RWPE2 (cell line): ENCODE data around the gene TFEB.

Experiments
- ATAC-seq: fragments of 200-7000 bp; cut with Tn5 transposase; 3 replicates; pipeline ENCODE4 v1.9.1; 2021; ENCODE audit warnings: low read depth
- DNase-seq: peaks from one replicate; pipeline ENCODE4 v3.0.0-alpha.2; 2020; ENCODE audit warnings: low spot score
- H3K27ac ChIP-seq: fragments of 450-650 bp; 2 replicates; pipeline ENCODE4 v1.5.1; 2017; ENCODE audit warnings: mild to moderate bottlenecking; ENCODE audit not compliant: poor library complexity, severe bottlenecking
- H3K27me3 ChIP-seq: fragments of 250-450 bp; sonication (Bioruptor Pico); 2 replicates; pipeline ENCODE4 v1.5.1; 2021; ENCODE audit warnings: mild to moderate bottlenecking, moderate library complexity; ENCODE audit not compliant: insufficient read depth, poor library complexity, severe bottlenecking
- H3K36me3 ChIP-seq: fragments of 250-450 bp; sonication (Bioruptor Pico); 2 replicates; pipeline ENCODE4 v1.5.1; 2020; ENCODE audit warnings: low read depth, mild to moderate bottlenecking, moderate library complexity
- H3K4me1 ChIP-seq: fragments of 250-450 bp; sonication (Bioruptor Pico); 2 replicates; pipeline ENCODE4 v1.5.1; 2021; ENCODE audit warnings: mild to moderate bottlenecking, moderate library complexity; ENCODE audit not compliant: insufficient read depth, poor library complexity, severe bottlenecking
- H3K4me3 ChIP-seq: fragments of 250-450 bp; sonication (Bioruptor Pico); 2 replicates; pipeline ENCODE4 v1.5.1; 2021; ENCODE audit warnings: mild to moderate bottlenecking, moderate library complexity; ENCODE audit not compliant: severe bottlenecking
- H3K9me3 ChIP-seq: fragments of 250-450 bp; sonication (Bioruptor Pico); 2 replicates; pipeline ENCODE4 v1.5.1; 2021; ENCODE audit warnings: mild to moderate bottlenecking, moderate library complexity; ENCODE audit not compliant: severe bottlenecking
- TF ChIP-seq, protein P1 (sequence below): fragments of 450-650 bp; IDR thresholded peaks from one replicate; pipeline ENCODE4 v1.5.1; 2017; ENCODE audit warnings: mild to moderate bottlenecking, moderate library complexity; ENCODE audit not compliant: poor library complexity, severe bottlenecking

Gene TFEB

DNA sequence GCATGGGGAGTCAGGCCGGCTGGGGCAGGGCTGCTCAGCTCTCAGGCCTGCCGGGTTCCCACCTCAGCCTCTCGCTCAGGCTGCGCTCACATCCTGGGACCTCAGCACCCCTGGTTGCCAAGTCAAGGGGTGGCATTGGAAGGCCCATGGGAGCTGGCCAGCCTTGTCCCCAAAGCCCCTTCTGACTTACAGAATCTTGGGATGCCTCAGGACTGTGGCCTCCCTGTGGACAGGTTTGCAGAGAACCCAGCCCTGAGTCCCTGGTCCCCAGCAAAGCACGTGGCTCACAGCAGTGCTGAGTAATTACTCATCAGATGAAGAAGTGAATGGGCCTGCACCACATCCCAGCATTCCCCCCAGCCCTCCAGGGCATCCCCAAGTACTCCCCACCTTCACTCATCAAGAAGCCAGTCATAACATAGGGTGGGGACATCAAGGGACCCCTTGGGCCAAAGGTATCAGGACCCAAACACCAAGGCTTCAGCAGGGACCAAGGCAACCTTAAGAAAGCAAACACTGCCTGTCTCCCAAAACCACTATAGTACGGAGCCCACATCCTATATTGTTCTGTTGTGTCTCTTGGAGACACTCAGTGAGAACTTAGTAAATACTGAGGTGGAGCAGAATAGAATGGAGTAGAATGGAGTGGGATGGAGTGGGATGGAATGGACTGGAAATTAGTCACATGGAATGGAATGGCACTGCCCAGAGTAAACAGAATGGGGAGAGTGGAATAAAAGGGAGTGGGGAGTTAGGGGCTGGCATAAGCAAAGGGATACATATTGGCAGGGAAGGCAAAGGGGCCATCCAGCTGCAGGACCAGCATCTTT is 8.2 kb upstream of the TFEB start:
- ATAC-seq = peak; percentile 26; the same call in 1 of the 3 replicates
- Histone ChIP-seq H3K27ac (no peak overlapping the region), H3K4me1 (peaks cover 11% of the 10 kb centered on the region), H3K36me3 (no peaks in the 10 kb centered on the region), H3K4me3 (no peak overlapping the region), H3K9me3 (no peaks in the 10 kb centered on the region), H3K27me3 (no peaks in the 10 kb centered on the region)
- DNase-seq = no peak
- TF ChIP-seq, protein P1, sequence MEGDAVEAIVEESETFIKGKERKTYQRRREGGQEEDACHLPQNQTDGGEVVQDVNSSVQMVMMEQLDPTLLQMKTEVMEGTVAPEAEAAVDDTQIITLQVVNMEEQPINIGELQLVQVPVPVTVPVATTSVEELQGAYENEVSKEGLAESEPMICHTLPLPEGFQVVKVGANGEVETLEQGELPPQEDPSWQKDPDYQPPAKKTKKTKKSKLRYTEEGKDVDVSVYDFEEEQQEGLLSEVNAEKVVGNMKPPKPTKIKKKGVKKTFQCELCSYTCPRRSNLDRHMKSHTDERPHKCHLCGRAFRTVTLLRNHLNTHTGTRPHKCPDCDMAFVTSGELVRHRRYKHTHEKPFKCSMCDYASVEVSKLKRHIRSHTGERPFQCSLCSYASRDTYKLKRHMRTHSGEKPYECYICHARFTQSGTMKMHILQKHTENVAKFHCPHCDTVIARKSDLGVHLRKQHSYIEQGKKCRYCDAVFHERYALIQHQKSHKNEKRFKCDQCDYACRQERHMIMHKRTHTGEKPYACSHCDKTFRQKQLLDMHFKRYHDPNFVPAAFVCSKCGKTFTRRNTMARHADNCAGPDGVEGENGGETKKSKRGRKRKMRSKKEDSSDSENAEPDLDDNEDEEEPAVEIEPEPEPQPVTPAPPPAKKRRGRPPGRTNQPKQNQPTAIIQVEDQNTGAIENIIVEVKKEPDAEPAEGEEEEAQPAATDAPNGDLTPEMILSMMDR = no peak

DNA sequence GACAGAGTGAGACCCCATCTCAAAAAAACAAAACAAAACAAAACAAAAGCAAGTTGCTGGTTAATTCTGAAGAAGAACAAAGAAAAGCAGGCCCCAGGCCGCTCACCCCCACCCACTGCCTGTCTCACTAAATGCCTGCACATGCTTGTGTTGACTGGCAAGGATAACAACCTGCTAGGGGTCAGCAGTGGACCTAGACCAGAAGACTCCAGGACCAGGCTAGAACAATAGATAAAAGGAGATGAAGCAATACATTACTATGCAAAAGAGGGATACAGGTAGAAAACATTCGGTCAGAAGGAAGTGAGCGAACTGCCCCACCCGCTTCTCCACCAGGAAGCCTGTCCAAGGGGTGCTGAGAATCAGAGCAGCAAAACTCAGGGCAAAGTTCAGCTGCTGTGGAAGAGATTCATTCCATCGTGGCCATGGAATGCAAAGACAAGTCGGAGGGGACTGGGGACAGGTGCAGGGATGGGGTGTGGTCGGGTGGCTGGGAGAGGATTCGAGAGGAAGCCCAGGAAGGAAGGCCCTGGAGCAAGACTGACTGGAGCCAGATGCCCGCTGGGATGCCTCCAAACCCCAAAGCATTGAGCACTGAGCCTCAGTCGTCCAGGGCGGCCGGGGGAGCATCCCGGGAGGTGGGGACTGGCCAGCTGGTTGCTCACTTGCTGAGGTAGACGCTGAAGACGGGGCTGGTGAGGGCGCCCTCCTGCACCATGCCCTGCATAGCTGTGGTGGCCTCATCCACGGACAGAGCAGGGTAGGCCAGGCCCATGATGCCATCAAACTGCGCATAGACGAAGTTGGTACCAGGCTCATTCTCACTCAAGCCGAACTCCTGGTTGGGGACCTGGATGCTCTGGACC is 6.5 kb upstream of the TFEB start:
- ATAC-seq (peak; percentile 69), DNase-seq (no peak)
- Histone ChIP-seq H3K4me3 (no peak overlapping the region), H3K4me1 (peaks cover 7% of the 10 kb centered on the region), H3K9me3 (no peaks in the 10 kb centered on the region), H3K27me3 (no peaks in the 10 kb centered on the region), H3K36me3 (no peaks in the 10 kb centered on the region), H3K27ac (no peak overlapping the region)
- TF ChIP-seq, protein P1 = no peak

DNA sequence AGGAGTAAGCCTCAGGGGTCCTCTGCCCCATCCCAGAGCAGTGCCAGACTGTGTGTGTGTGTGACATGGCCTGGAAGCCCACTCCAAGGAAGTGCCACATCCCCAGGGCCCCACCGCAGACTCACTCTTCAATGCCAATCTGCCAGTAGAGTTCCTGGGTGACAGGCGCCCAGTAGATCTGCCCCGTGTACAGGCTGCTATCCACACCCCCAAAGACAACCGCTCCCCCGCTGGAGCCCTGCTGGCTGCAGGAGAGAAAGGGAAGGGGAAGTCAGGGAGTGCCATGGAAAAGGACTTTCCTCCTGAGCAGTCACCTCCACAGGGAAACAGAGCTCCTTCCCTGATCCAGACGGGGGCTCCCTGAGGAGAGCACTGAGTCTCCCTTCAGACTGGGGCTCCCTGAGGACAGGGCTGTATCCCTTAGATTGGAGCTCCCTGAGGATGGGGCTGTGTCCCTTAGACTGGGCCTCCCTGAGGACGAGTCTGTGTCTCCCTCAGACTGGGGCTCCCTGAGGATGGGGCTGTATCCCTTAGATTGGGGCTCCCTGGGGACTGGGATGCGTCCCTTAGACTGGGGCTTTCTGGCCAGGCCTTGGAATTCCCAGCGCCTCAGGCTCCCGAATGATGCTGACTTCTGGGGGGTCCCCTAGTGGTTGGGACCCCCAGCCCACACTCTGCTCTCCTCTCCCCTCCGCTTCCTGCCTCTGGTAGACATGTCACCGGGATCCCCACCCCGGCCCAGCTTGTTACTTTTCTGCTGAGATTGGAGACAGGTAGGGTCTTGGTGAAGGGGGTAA is 5.2 kb upstream of the TFEB start:
- ATAC-seq = no peak
- no peak overlapping the region for H3K27ac ChIP-seq
- no peak overlapping the region for H3K4me3 ChIP-seq
- H3K27me3 ChIP-seq = no peaks in the 10 kb centered on the region
- TF ChIP-seq, protein P1 = no peak
- no peak for DNase-seq
- peaks cover 7% of the 10 kb centered on the region for H3K4me1 ChIP-seq
- no peaks in the 10 kb centered on the region for H3K9me3 ChIP-seq
- H3K36me3 ChIP-seq = no peaks in the 10 kb centered on the region

DNA sequence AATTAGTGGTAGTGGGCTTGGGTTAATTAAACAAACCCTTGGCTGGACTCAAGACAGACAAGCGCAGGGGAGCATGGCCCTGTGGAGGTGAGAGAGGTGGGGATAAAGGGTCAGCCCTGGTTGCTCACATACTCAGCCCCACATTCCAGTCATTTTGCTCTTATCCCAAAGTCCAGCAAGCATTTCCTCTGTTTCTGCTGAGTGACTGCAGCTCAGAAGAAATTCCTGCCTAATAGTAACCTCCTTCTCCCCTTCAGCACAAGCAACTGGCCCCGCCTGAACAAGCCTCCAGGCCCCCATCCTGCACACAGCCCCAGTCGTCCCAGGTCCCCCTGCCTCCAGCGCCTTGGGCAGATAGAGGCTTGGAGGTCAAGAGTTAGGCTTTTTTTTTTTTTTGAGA is 3.6 kb upstream of the TFEB start:
- peaks cover 7% of the 10 kb centered on the region for H3K4me1 ChIP-seq
- DNase-seq = no peak
- H3K27ac ChIP-seq = no peak overlapping the region
- TF ChIP-seq, protein P1 = no peak
- H3K9me3 ChIP-seq = no peaks in the 10 kb centered on the region
- no peaks in the 10 kb centered on the region for H3K36me3 ChIP-seq
- ATAC-seq = no peak
- no peaks in the 10 kb centered on the region for H3K27me3 ChIP-seq
- no peak overlapping the region for H3K4me3 ChIP-seq
